Activated T-cell treated with anti-CD3 and anti-CD28 coated beads, Interleukin-2, amount 50 U/mL, for 4 hours (primary cell): Measurements from ENCODE around the gene TCERG1L. TPM values are rescaled to one million over a fixed set of nuclear protein-coding genes. Genes with fewer than 3 reads are reported as not detected.

ENCODE experiments used
- ATAC-seq, 2 donors: fragments of 200-7000 bp; cut with Tn5 transposase; one replicate each; pipeline ENCODE4 v1.10.0; 2021
- DNase-seq: peaks from one replicate; pipeline ENCODE4 v3.0.0-alpha.2; 2020
- H3K27me3 Mint-ChIP-seq: one replicate; pipeline ENCODE4 v1.8.0; 2021; ENCODE audit warnings: low read depth, mixed read lengths
- H3K36me3 Mint-ChIP-seq: one replicate; pipeline ENCODE4 v1.8.0; 2022; ENCODE audit warnings: mixed read lengths; ENCODE audit not compliant: insufficient read depth
- H3K4me1 Mint-ChIP-seq: one replicate; pipeline ENCODE4 v1.8.0; 2021; ENCODE audit warnings: low read depth, mixed read lengths
- H3K4me3 Mint-ChIP-seq: one replicate; pipeline ENCODE4 v1.8.0; 2021; ENCODE audit warnings: mild to moderate bottlenecking, moderate library complexity, mixed read lengths
- H3K9me3 Mint-ChIP-seq: one replicate; pipeline ENCODE4 v1.8.0; 2021; ENCODE audit warnings: mixed read lengths
- total RNA-seq, 3 donors: library from RNA; stranded (reverse); gene quantifications; one replicate each; pipeline ENCODE4 v1.2.1, GENCODE V29; 2021

The TCERG1L gene
- total RNA-seq, 3 donors from 2014 or later, result 0.11 to 0.13 TPM; not detected in 1

DNA sequence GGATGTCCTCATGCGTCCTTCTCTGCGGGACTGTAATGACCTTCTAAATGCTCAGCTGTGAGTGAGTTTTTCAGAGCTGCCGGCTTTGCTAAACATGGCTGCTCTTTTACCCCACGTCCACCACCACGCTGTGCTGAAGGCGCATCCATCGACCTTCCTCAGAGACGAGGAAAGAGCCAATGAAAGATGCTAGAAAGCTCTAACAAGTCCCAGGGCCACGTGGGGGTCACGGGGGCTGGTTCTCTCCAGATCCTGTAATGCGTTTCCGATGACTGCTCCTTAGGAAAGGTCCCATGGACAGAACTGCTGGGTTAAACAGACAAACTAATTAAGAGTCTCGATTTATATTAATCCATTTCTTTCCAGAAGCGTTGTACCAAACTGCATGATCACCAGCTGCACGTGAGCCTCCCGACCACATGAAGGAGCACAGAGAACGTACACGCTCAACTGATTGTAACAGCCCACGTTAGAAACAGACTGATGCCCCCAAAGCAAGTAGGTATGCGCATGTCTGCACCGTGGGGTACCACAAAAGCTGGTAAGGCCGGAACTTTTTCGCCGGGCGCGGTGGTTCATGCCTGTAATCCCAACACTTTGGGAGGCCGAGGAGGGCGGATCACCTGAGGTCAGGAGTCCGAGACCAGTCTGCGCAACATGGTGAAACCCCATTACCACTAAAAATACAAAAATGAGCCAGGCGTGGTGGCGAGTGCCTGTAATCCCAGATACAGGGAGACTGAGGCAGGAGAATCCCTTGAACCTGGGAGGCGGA is 109.6 kb downstream of the TCERG1L start:
- H3K4me1 Mint-ChIP-seq, result no peaks in the 10 kb centered on the region
- no peak overlapping the region for H3K4me3 Mint-ChIP-seq
- H3K27me3 Mint-ChIP-seq, result no peaks in the 10 kb centered on the region
- DNase-seq, result no peak
- H3K9me3 Mint-ChIP-seq, result no peaks in the 10 kb centered on the region
- ATAC-seq, result no peak
- H3K36me3 Mint-ChIP-seq, result no peaks in the 10 kb centered on the region

GRCh38 chr10:131200856-131201470 is 110.6 kb downstream of the TCERG1L start:
- ATAC-seq (no peak), DNase-seq (no peak)
- Mint-ChIP-seq H3K4me1 (no peaks in the 10 kb centered on the region), H3K4me3 (no peak overlapping the region), H3K36me3 (no peaks in the 10 kb centered on the region), H3K9me3 (no peaks in the 10 kb centered on the region), H3K27me3 (no peaks in the 10 kb centered on the region)

GRCh38 chr10:131199646-131200045 is 111.9 kb downstream of the TCERG1L start:
- Mint-ChIP-seq H3K4me1 (no peaks in the 10 kb centered on the region), H3K27me3 (no peaks in the 10 kb centered on the region), H3K9me3 (no peaks in the 10 kb centered on the region), H3K36me3 (no peaks in the 10 kb centered on the region), H3K4me3 (no peak overlapping the region)
- no peak for DNase-seq
- ATAC-seq, result no peak

- no peak for DNase-seq
- H3K36me3 Mint-ChIP-seq, result no peaks in the 10 kb centered on the region
Measured at GRCh38 chr10:131198843-131199242, 112.7 kb downstream of the TCERG1L start.

GRCh38 chr10:131198401-131198800 is 113.1 kb downstream of the TCERG1L start:
- ATAC-seq (no peak), DNase-seq (no peak)
- Mint-ChIP-seq H3K27me3 (no peaks in the 10 kb centered on the region), H3K36me3 (no peaks in the 10 kb centered on the region), H3K4me1 (no peaks in the 10 kb centered on the region), H3K9me3 (peaks cover under 1% of the 10 kb centered on the region), H3K4me3 (no peak overlapping the region)

More at GRCh38 chr10:131198843-131199242, 112.7 kb downstream of the TCERG1L start:
- no peak overlapping the region for H3K4me3 Mint-ChIP-seq
- H3K4me1 Mint-ChIP-seq, result no peaks in the 10 kb centered on the region
- H3K9me3 Mint-ChIP-seq, result no peaks in the 10 kb centered on the region
- no peaks in the 10 kb centered on the region for H3K27me3 Mint-ChIP-seq
- no peak for ATAC-seq

DNA sequence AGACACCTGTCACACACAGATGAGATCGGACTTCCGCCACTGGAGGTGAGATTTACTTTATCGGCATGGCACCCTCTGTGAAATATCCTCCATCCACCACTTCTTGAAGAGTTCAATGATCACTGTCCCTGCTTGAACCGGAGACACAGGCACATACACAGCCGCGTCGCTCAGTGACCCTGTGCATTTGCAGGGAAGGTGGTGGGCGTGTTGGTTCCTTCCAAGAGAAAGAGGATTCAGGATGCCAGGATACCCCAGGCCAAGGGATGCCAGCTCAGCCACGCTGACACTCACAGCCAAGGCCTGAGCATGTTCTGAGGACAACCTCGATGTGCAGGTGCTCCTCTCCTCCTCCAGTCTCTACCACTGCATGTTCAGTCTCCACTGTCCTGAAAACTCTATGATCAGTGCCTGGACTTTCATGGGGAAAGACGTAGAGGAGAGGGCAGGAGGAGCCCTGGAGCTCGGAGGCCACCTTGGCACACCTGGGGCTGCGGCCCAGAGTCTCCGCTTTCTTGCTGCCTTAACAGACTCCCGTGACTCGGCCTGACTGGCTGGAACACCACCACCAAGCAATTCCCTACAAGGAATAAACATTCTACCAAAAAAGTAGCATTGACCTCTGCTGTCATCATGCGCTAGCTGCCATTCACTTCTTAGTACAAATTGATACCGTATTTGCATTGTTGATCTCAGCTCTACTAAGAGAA is 115.2 kb downstream of the TCERG1L start:
- no peak for ATAC-seq
- no peak overlapping the region for H3K4me3 Mint-ChIP-seq
- H3K4me1 Mint-ChIP-seq, result no peaks in the 10 kb centered on the region
- peaks cover 10% of the 10 kb centered on the region for H3K9me3 Mint-ChIP-seq
- DNase-seq, result no peak
- no peaks in the 10 kb centered on the region for H3K27me3 Mint-ChIP-seq
- no peaks in the 10 kb centered on the region for H3K36me3 Mint-ChIP-seq

GRCh38 chr10:131195558-131196159 is 115.9 kb downstream of the TCERG1L start:
- ATAC-seq, result no peak
- H3K9me3 Mint-ChIP-seq, result peaks cover 10% of the 10 kb centered on the region
- H3K27me3 Mint-ChIP-seq, result no peaks in the 10 kb centered on the region
- DNase-seq, result no peak
- no peak overlapping the region for H3K4me3 Mint-ChIP-seq
- H3K4me1 Mint-ChIP-seq, result no peaks in the 10 kb centered on the region
- H3K36me3 Mint-ChIP-seq, result no peaks in the 10 kb centered on the region

DNA sequence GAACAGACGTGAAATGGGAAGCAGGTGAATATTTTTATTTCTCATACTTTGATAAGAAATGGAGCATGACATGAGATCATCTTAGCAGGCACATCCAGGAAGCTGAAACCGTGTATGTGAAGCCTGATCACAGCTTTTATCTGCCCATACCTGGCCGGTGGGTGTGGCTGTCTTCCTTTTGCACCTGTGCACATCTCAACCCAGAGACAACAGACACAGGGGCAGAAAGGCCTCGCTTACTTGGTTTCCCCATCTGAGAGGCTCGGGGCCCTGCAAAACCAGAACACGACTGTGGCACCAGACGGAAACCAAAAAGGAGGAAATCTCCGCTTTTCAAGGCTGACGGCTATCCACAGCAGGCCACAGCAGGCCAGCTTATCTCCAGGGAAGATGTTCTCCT is 116.4 kb downstream of the TCERG1L start:
- Mint-ChIP-seq H3K27me3 (no peaks in the 10 kb centered on the region), H3K4me1 (no peaks in the 10 kb centered on the region), H3K9me3 (peaks cover 10% of the 10 kb centered on the region), H3K36me3 (no peaks in the 10 kb centered on the region), H3K4me3 (no peak overlapping the region)
- ATAC-seq (no peak), DNase-seq (no peak)

GRCh38 chr10:131193923-131194322 is 117.6 kb downstream of the TCERG1L start:
- Mint-ChIP-seq H3K4me3 (no peak overlapping the region), H3K27me3 (no peaks in the 10 kb centered on the region), H3K36me3 (no peaks in the 10 kb centered on the region), H3K9me3 (peaks cover 17% of the 10 kb centered on the region), H3K4me1 (no peaks in the 10 kb centered on the region)
- ATAC-seq, result no peak
- DNase-seq, result no peak

DNA sequence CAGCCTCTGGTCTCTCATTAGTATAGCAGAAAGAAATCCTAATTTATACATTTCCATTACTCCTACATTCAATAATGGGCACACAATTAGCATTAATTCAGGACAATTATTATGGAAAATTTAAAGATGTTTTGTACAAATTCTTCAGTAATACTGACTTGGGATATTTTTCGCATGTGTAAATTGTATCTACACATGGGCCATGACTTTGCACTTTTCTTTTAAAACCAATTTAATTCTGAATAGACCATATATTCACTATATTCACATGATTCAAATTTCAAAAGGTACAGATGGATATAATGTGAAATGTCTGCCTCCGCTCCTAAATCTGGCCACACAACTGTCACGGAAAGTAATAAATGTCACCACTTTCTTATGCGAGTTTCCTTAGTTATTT is 123.0 kb downstream of the TCERG1L start:
- Mint-ChIP-seq H3K36me3 (no peaks in the 10 kb centered on the region), H3K4me3 (no peak overlapping the region), H3K4me1 (no peaks in the 10 kb centered on the region), H3K9me3 (peaks cover 17% of the 10 kb centered on the region), H3K27me3 (no peaks in the 10 kb centered on the region)
- no peak for ATAC-seq
- no peak for DNase-seq

DNA sequence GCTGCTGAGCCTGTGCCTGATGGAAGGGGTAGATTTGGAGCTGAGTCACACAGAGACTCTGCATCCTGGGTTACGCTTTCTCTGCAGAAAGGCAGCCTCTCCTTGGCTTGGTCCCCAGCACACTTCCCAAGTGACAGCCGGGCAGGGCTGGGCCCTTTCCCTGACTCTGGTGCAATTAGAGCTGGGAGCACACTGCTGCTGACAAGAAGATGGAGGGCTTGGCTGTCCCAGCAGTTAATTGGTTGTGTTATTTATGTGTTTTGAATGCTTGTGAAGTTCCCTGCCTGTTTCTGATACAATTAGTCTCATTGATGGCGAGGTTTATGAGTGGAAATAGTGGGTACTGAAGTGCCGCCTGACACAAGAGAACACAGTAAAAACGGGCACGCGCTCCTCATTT is 123.6 kb downstream of the TCERG1L start:
- no peaks in the 10 kb centered on the region for H3K4me1 Mint-ChIP-seq
- ATAC-seq, result no peak
- DNase-seq, result no peak
- H3K27me3 Mint-ChIP-seq, result no peaks in the 10 kb centered on the region
- H3K36me3 Mint-ChIP-seq, result no peaks in the 10 kb centered on the region
- no peak overlapping the region for H3K4me3 Mint-ChIP-seq
- peaks cover 13% of the 10 kb centered on the region for H3K9me3 Mint-ChIP-seq

- no peaks in the 10 kb centered on the region for H3K4me1 Mint-ChIP-seq
- ATAC-seq, result no peak
- no peaks in the 10 kb centered on the region for H3K36me3 Mint-ChIP-seq
- H3K27me3 Mint-ChIP-seq, result no peaks in the 10 kb centered on the region
- no peak overlapping the region for H3K4me3 Mint-ChIP-seq
- H3K9me3 Mint-ChIP-seq, result peaks cover 9% of the 10 kb centered on the region
- no peak for DNase-seq
Measured at GRCh38 chr10:131187274-131187673, 124.2 kb downstream of the TCERG1L start.

GRCh38 chr10:131186547-131187253 is 124.8 kb downstream of the TCERG1L start:
- no peaks in the 10 kb centered on the region for H3K27me3 Mint-ChIP-seq
- no peak for DNase-seq
- H3K4me3 Mint-ChIP-seq, result no peak overlapping the region
- no peak for ATAC-seq
- H3K4me1 Mint-ChIP-seq, result no peaks in the 10 kb centered on the region
- no peaks in the 10 kb centered on the region for H3K36me3 Mint-ChIP-seq
- peaks cover 7% of the 10 kb centered on the region for H3K9me3 Mint-ChIP-seq

DNA sequence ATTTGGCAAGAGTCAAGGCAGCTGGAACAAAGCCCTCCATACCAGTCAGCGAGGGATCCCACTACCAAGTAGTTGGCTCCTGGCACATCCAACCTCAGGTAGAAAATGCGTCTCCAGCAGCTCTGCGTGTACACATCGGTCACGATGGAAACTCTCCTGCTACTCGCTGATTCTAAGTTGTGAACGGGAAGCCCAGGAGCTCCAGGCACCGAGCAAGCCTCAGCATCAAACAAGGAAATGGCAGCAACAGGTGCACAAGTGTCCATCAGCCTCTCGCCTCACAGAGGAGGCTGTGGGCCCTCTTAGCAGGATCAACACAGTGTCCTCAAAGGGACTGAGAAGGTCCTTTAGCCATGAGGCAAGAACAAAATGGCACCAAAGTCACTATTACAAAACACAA is 127.0 kb downstream of the TCERG1L start:
- Mint-ChIP-seq H3K4me3 (no peak overlapping the region), H3K36me3 (no peaks in the 10 kb centered on the region), H3K4me1 (no peaks in the 10 kb centered on the region), H3K27me3 (no peaks in the 10 kb centered on the region), H3K9me3 (peaks cover 4% of the 10 kb centered on the region)
- ATAC-seq (no peak), DNase-seq (no peak)
